ENCODE measurements around the gene GALNT8. TPM values are rescaled to one million over a fixed set of nuclear protein-coding genes. Genes with fewer than 3 reads are reported as not detected.
A peak's percentile ranks its signal among the peaks of the same experiment; 100 is the strongest.

GALNT8 gene
- total RNA-seq, 4 donors from 2014 or later: 0.98 to 2.7 (median 1.5) TPM

DNA sequence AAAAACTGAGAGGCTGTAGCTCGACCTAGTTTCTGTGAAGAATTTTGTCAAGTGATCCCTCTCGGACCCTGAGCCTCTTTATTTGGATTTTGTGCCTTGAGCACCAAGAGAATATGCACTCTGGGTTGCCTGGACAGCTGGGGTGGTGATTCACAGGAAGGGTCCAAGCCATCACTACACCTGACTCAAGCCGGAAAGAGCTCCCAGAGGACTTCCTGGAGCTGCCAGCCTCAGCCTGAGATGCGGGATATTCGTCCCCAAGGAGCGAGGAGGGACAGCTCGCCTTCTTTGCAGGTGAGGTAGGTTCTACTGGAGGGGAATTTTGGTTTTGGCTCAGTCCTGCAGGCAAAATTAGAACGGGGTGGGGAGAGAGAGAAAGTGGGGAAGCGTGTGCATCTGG is 94.3 kb downstream of the GALNT8 start:
- peaks cover 0 to 53% (median 11%) of the 10 kb centered on the region in 4 donors for H3K27me3 ChIP-seq
- no peak for DNase-seq (ENCODE audit: extremely low spot score)
- no peak overlapping the region for H3K27ac ChIP-seq (replicated peaks in 1 of 4)
- 81% methylated on average over 9 of the region's 9 CpGs for WGBS
- no peaks in the 10 kb centered on the region for H3K36me3 ChIP-seq
- H3K9me3 ChIP-seq: no peaks in the 10 kb centered on the region
- TF ChIP-seq POLR2A (IDR thresholded peaks at IDR 0.05; ENCODE audit: low read depth): no peak
- TF ChIP-seq EP300 (IDR thresholded peaks at IDR 0.05): no peak
- no peak for TF ChIP-seq POLR2AphosphoS5 (IDR thresholded peaks at IDR 0.05)
- TF ChIP-seq CTCF (IDR thresholded peaks at IDR 0.05): no peak
- peaks cover 18 to 39% (median 37%) of the 10 kb centered on the region in 4 donors for H3K4me1 ChIP-seq
- intact Hi-C loops (cut with DNase I): no loop called here
- no peak overlapping the region for H3K4me3 ChIP-seq

GRCh38 chr12:4816744-4817525 is 96.7 kb downstream of the GALNT8 start:
- WGBS: 83% methylated on average over 7 of the region's 8 CpGs
- intact Hi-C loops (cut with DNase I): no loop called here
- TF ChIP-seq POLR2AphosphoS5 (IDR thresholded peaks at IDR 0.05) (no peak), POLR2A (IDR thresholded peaks at IDR 0.05; ENCODE audit: low read depth) (no peak), EP300 (IDR thresholded peaks at IDR 0.05) (no peak), CTCF (IDR thresholded peaks at IDR 0.05) (no peak)
- no peak for DNase-seq (ENCODE audit: extremely low spot score)
- no peaks in the 10 kb centered on the region for H3K36me3 ChIP-seq
- peaks cover 0 to 28% (median 0%) of the 10 kb centered on the region in 4 donors for H3K27me3 ChIP-seq
- H3K4me1 ChIP-seq: peaks cover 9 to 45% (median 44%) of the 10 kb centered on the region in 4 donors
- no peaks in the 10 kb centered on the region for H3K9me3 ChIP-seq
- H3K4me3 ChIP-seq: no peak overlapping the region
- H3K27ac ChIP-seq (replicated peaks in 1 of 4): no peak overlapping the region

DNA sequence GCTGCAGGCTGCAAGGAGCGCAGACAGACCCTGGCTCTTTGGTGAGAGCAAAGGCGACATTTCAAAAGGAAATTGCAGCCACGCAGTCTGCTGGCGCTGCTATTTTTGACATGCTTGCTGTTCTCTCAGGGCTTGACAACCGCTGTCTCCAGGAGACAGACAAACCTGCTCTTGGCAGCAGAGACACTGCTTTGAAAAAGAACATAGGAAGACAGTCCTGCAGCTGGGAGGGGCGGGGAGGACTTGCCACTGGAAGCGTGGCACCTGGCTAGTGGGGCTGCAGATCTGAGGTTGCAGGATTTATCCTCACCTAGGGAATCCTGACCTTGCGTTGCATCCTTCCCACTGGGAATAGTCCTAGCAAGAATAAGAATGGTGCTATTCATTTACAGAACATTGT is 97.7 kb downstream of the GALNT8 start:
- Histone ChIP-seq H3K4me1 (peaks cover 9 to 45% (median 44%) of the 10 kb centered on the region in 4 donors), H3K4me3 (no peak overlapping the region), H3K27me3 (peaks cover 0 to 20% (median 0%) of the 10 kb centered on the region in 4 donors), H3K27ac (replicated peaks in 1 of 4) (no peak overlapping the region), H3K9me3 (no peaks in the 10 kb centered on the region), H3K36me3 (no peaks in the 10 kb centered on the region)
- 51% methylated on average over 7 of the region's 8 CpGs for WGBS
- intact Hi-C loops (cut with DNase I): no loop called here
- TF ChIP-seq POLR2AphosphoS5 (IDR thresholded peaks at IDR 0.05) (peak in 1 of 2 donors; percentile 30), EP300 (IDR thresholded peaks at IDR 0.05) (no peak), CTCF (IDR thresholded peaks at IDR 0.05) (no peak)
- no peak for DNase-seq (ENCODE audit: extremely low spot score)

DNA sequence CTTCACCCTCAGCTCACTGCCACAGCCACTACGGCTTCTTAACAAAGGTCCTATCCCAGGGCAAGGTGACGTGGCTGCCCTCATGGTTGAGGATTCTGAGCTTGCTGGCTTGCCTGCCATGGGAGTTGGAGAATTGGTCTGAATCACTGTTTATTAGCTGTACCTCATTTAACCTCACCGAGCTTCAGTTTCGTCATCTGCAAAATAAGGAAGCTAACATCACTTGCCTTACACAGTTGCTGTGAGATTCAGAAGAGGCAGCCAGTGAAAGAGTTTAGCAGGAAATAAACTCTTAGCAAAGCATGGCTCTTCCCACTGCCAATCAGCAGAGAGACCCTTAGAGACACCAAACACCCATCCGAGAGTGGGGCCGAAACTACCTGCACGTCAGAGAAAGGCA is 99.5 kb downstream of the GALNT8 start:
- DNase-seq (ENCODE audit: extremely low spot score): no peak
- no peak for TF ChIP-seq POLR2AphosphoS5 (IDR thresholded peaks at IDR 0.05)
- intact Hi-C loops (cut with DNase I): no loop called here
- Histone ChIP-seq H3K27ac (replicated peaks in 1 of 4) (peak overlapping the region; percentile 9 to 57 (median 26)), H3K9me3 (no peaks in the 10 kb centered on the region), H3K36me3 (no peaks in the 10 kb centered on the region), H3K4me3 (no peak overlapping the region), H3K4me1 (peaks cover 9 to 45% (median 44%) of the 10 kb centered on the region in 4 donors), H3K27me3 (peaks cover 0 to 3% (median 0%) of the 10 kb centered on the region in 4 donors)
- WGBS: 29% methylated on average over 3 of the region's 7 CpGs

DNA sequence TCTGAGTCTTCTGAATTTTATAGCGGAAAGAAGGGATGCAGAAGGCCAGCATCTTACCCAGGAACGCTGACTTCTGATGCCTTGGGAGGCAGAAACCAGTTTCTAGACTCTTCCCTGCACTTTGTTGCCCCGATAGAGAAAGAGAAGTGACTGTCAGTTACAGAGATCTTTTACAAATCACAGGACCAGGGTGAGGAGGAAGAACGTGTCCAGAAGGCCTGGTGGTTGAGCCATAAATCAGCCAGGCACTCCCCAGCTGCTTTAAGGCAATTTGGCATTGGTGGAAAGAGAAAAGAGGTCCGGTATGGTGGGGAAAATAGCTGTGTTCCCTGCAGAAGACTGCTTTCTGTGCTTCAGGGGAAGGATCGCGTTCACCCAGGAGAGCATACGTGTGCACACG is 100.8 kb downstream of the GALNT8 start:
- WGBS: 74% methylated on average over 9 of the region's 9 CpGs
- Histone ChIP-seq H3K4me3 (no peak overlapping the region), H3K4me1 (peaks cover 9 to 45% (median 44%) of the 10 kb centered on the region in 4 donors), H3K27me3 (no peaks in the 10 kb centered on the region), H3K9me3 (no peaks in the 10 kb centered on the region), H3K27ac (replicated peaks in 1 of 4) (peak overlapping the region in 1 of 4 donors; percentile 31), H3K36me3 (no peaks in the 10 kb centered on the region)
- no peak for TF ChIP-seq CTCF (IDR thresholded peaks at IDR 0.05)
- TF ChIP-seq POLR2A (IDR thresholded peaks at IDR 0.05; ENCODE audit: low read depth): no peak
- no peak for TF ChIP-seq POLR2AphosphoS5 (IDR thresholded peaks at IDR 0.05)
- no peak for TF ChIP-seq EP300 (IDR thresholded peaks at IDR 0.05)
- no peak for DNase-seq (ENCODE audit: extremely low spot score)
- intact Hi-C loops (cut with DNase I): no loop called here

Other genes starting within 250 kb of the GALNT8 start
- 1 to 10 TPM in 1 of 4 donors, under 1 TPM in 3; 0.58 to 1.4 (median 0.75) TPM for gene RAD51AP1, start 181.5 kb upstream of the GALNT8 start, total RNA-seq
- gene DYRK4, start 158.2 kb upstream of the GALNT8 start, total RNA-seq: 10 to 100 TPM; 35.2 to 47.8 (median 41.3) TPM
- gene AKAP3, start 71.3 kb upstream of the GALNT8 start, total RNA-seq: under 1 TPM; 0.39 to 0.83 (median 0.73) TPM
- gene NDUFA9, start 71.3 kb upstream of the GALNT8 start, total RNA-seq: 10 to 100 TPM; 18.7 to 56.1 (median 32.7) TPM
- gene KCNA1, start 189.5 kb downstream of the GALNT8 start, total RNA-seq: under 1 TPM in 2 of 4 donors, not detected in 2; 0.17 to 0.71 TPM

All from esophagus muscularis mucosa (tissue), 4 donors.